Trophoblast cell (in vitro differentiated cells and primary cell): ENCODE data around the gene SFXN5.
"Not testable (repeated sequence)": the region's sequence is repeated elsewhere in the genome, so short reads cannot be mapped to it uniquely, and the experiment has no call there.

Experiments
- DNase-seq, 2 donors: peaks; one replicate each; pipeline ENCODE4 v3.0.0-alpha.2; 2016
- H2AFZ ChIP-seq: 2 replicates; pipeline ENCODE4 v1.6.1; 2013; ENCODE audit warnings: low read length, moderate library complexity, mild to moderate bottlenecking; ENCODE audit not compliant: insufficient read depth, poor library complexity
- H2AK5ac ChIP-seq: 2 replicates; pipeline ENCODE4 v1.6.1; 2013; ENCODE audit warnings: mild to moderate bottlenecking, low read length
- H2BK120ac ChIP-seq: 2 replicates; pipeline ENCODE4 v1.6.1; 2013; ENCODE audit warnings: low read length, mild to moderate bottlenecking, moderate library complexity; ENCODE audit not compliant: insufficient read depth, poor library complexity
- H2BK12ac ChIP-seq: 2 replicates; pipeline ENCODE4 v1.6.1; 2013; ENCODE audit warnings: mild to moderate bottlenecking, low read length, moderate library complexity
- H2BK5ac ChIP-seq: 2 replicates; pipeline ENCODE4 v1.6.1; 2013; ENCODE audit warnings: low read length, low read depth, moderate library complexity, mild to moderate bottlenecking; ENCODE audit not compliant: poor library complexity
- H3K14ac ChIP-seq: 2 replicates; pipeline ENCODE4 v1.6.1; 2013; ENCODE audit warnings: mild to moderate bottlenecking, low read length
- H3K18ac ChIP-seq: 2 replicates; pipeline ENCODE4 v1.6.1; 2013; ENCODE audit warnings: mild to moderate bottlenecking, low read length
- H3K23ac ChIP-seq: 2 replicates; pipeline ENCODE4 v1.6.1; 2013; ENCODE audit warnings: low read length
- H3K27ac ChIP-seq: 2 replicates; pipeline ENCODE4 v1.5.1; 2013; ENCODE audit warnings: low read depth, mild to moderate bottlenecking, inconsistent platforms, low read length, moderate library complexity
- H3K27me3 ChIP-seq: 2 replicates; pipeline ENCODE4 v1.6.1; 2013; ENCODE audit warnings: inconsistent platforms, mild to moderate bottlenecking, low read length, moderate library complexity; ENCODE audit not compliant: insufficient read depth
- H3K36me3 ChIP-seq, 2 experiments: 1 replicate in 1 of 2; 2 replicates in 1 of 2; pipeline ENCODE4 v1.6.1; 2013; ENCODE audit warnings: low read length in 2 of 2, mild to moderate bottlenecking in 2 of 2, moderate library complexity in 1 of 2; ENCODE audit not compliant: insufficient read depth in 2 of 2, control insufficient read depth in 1 of 2
- H3K4ac ChIP-seq: 2 replicates; pipeline ENCODE4 v1.6.1; 2013; ENCODE audit warnings: low read depth, mild to moderate bottlenecking, low read length, moderate library complexity
- H3K4me1 ChIP-seq, 2 experiments: 1 replicate in 1 of 2; 2 replicates in 1 of 2; pipeline ENCODE4 v1.6.1; 2013; ENCODE audit warnings: low read length in 2 of 2, mild to moderate bottlenecking in 2 of 2, moderate library complexity in 1 of 2; ENCODE audit not compliant: insufficient read depth in 2 of 2, control insufficient read depth in 1 of 2
- H3K4me2 ChIP-seq: 2 replicates; pipeline ENCODE4 v1.6.1; 2013; ENCODE audit warnings: inconsistent platforms, mild to moderate bottlenecking, low read length, moderate library complexity
- H3K4me3 ChIP-seq: 2 replicates; pipeline ENCODE4 v1.5.1; 2013; ENCODE audit warnings: mild to moderate bottlenecking, low read depth, low read length, inconsistent platforms
- H3K79me1 ChIP-seq: one replicate; pipeline ENCODE4 v1.6.1; 2013; ENCODE audit warnings: low read length
- H3K79me2 ChIP-seq: 2 replicates; pipeline ENCODE4 v1.6.1; 2013; ENCODE audit warnings: low read length, mild to moderate bottlenecking; ENCODE audit not compliant: control insufficient read depth, insufficient read depth, poor library complexity
- H3K9ac ChIP-seq: 2 replicates; pipeline ENCODE4 v1.6.1; 2013; ENCODE audit warnings: mild to moderate bottlenecking, low read length
- H3K9me3 ChIP-seq: 2 replicates; pipeline ENCODE4 v1.6.1; 2013; ENCODE audit warnings: low read depth, mild to moderate bottlenecking, control low read depth, inconsistent platforms, low read length; ENCODE audit not compliant: insufficient read depth
- H4K12ac ChIP-seq: 2 replicates; pipeline ENCODE4 v1.6.1; 2013; ENCODE audit warnings: low read depth, mild to moderate bottlenecking, low read length, moderate library complexity
- H4K8ac ChIP-seq: 2 replicates; pipeline ENCODE4 v1.6.1; 2013; ENCODE audit warnings: low read depth, mild to moderate bottlenecking, low read length, moderate library complexity
- H4K91ac ChIP-seq: one replicate; pipeline ENCODE4 v1.6.1; 2013; ENCODE audit warnings: low read depth, mild to moderate bottlenecking, low read length, moderate library complexity
- WGBS: extraction: QIAGEN DNeasy Blood & Tissue Kit; methylation state at CpG from one replicate; pipeline ENCODE4 v1.1.7; 2013; ENCODE audit warnings: missing lambda C conversion rate; ENCODE audit not compliant: insufficient read length, insufficient coverage; ENCODE audit errors: extremely low coverage; 5-methylcytosine and 5-hydroxymethylcytosine counted together

The SFXN5 gene

GRCh38 chr2:73095910-73096309 lies 24.4 kb upstream of the SFXN5 start:
- Histone ChIP-seq H3K4me3 (no peak overlapping the region), H3K4ac (no peak overlapping the region), H4K12ac (no peak overlapping the region), H3K9me3 (no peaks in the 10 kb centered on the region), H2BK5ac (no peak overlapping the region), H3K79me1 (peaks cover 7% of the 10 kb centered on the region), H3K4me2 (no peak overlapping the region), H3K18ac (no peak overlapping the region), H2AFZ (no peak overlapping the region), H3K4me1 (peaks cover 17% of the 10 kb centered on the region in 2 experiments), H3K27ac (no peak overlapping the region), H3K27me3 (no peaks in the 10 kb centered on the region), H4K8ac (no peak overlapping the region), H3K79me2 (peaks cover 2% of the 10 kb centered on the region), H3K36me3 (no peaks in the 10 kb centered on the region), H2BK12ac (no peak overlapping the region), H3K23ac (no peak overlapping the region), H2BK120ac (no peak overlapping the region), H4K91ac (no peak overlapping the region), H3K14ac (no peak overlapping the region), H3K9ac (no peak overlapping the region), H2AK5ac (no peak overlapping the region)
- no peak for DNase-seq
- WGBS, result no CpG with 5 or more reads among the region's 3 CpGs

GRCh38 chr2:73093601-73094218 lies 22.2 kb upstream of the SFXN5 start:
- not testable (repeated sequence) for H3K79me2 ChIP-seq, H2BK12ac ChIP-seq, H3K18ac ChIP-seq, H3K36me3 ChIP-seq, H2AFZ ChIP-seq, H3K14ac ChIP-seq, H3K9ac ChIP-seq, H3K4ac ChIP-seq, H2AK5ac ChIP-seq, H4K91ac ChIP-seq, H2BK5ac ChIP-seq, H3K9me3 ChIP-seq, H4K12ac ChIP-seq, H3K4me2 ChIP-seq, H3K23ac ChIP-seq, H2BK120ac ChIP-seq, H3K27ac ChIP-seq, H3K4me3 ChIP-seq, DNase-seq, H4K8ac ChIP-seq, H3K27me3 ChIP-seq
- H3K4me1 ChIP-seq, result peaks cover 28 to 36% of the 10 kb centered on the region in 2 experiments
- no CpG with 5 or more reads among the region's 17 CpGs for WGBS
- peaks cover 16% of the 10 kb centered on the region for H3K79me1 ChIP-seq

- H3K9me3 ChIP-seq, result no peaks in the 10 kb centered on the region
- peak overlapping the region; percentile 15 for H2AK5ac ChIP-seq
- peaks cover 37 to 47% of the 10 kb centered on the region in 2 experiments for H3K4me1 ChIP-seq
- H3K14ac ChIP-seq, result no peak overlapping the region
- H2BK12ac ChIP-seq, result no peak overlapping the region
- no peak overlapping the region for H3K4ac ChIP-seq
- peaks cover 17% of the 10 kb centered on the region for H3K79me1 ChIP-seq
- H3K27ac ChIP-seq, result no peak overlapping the region
- no peak overlapping the region for H2AFZ ChIP-seq
- H4K8ac ChIP-seq, result no peak overlapping the region
- peak overlapping the region; percentile 24 for H3K18ac ChIP-seq
- peaks cover 7% of the 10 kb centered on the region for H3K79me2 ChIP-seq
- no CpG with 5 or more reads among the region's 7 CpGs for WGBS
- no peak overlapping the region for H3K4me2 ChIP-seq
- H3K27me3 ChIP-seq, result no peaks in the 10 kb centered on the region
- no peak overlapping the region for H2BK5ac ChIP-seq
- H3K36me3 ChIP-seq, result peaks cover 13 to 14% of the 10 kb centered on the region in 2 experiments
- no peak overlapping the region for H4K91ac ChIP-seq
- H4K12ac ChIP-seq, result no peak overlapping the region
- H2BK120ac ChIP-seq, result peak overlapping the region; percentile 9
- H3K4me3 ChIP-seq, result no peak overlapping the region
- H3K9ac ChIP-seq, result no peak overlapping the region
- no peak overlapping the region for H3K23ac ChIP-seq
- DNase-seq, result no peak
Measured at GRCh38 chr2:73092146-73092783, 20.8 kb upstream of the SFXN5 start.

- Histone ChIP-seq H3K27ac (no peak overlapping the region), H3K4ac (no peak overlapping the region), H3K79me2 (peaks cover 7% of the 10 kb centered on the region), H2BK12ac (no peak overlapping the region), H3K4me2 (no peak overlapping the region), H4K12ac (no peak overlapping the region), H3K9ac (no peak overlapping the region), H3K14ac (no peak overlapping the region), H2BK120ac (peak overlapping the region; percentile 9), H2BK5ac (no peak overlapping the region), H3K36me3 (peaks cover 13 to 14% of the 10 kb centered on the region in 2 experiments), H2AK5ac (peak overlapping the region; percentile 15), H3K4me3 (no peak overlapping the region), H4K91ac (no peak overlapping the region), H3K23ac (no peak overlapping the region), H4K8ac (no peak overlapping the region), H3K4me1 (peaks cover 37 to 47% of the 10 kb centered on the region in 2 experiments), H2AFZ (no peak overlapping the region), H3K9me3 (no peaks in the 10 kb centered on the region), H3K18ac (peak overlapping the region; percentile 24), H3K79me1 (peaks cover 17% of the 10 kb centered on the region), H3K27me3 (no peaks in the 10 kb centered on the region)
- no peak for DNase-seq
- no CpG with 5 or more reads among the region's 11 CpGs for WGBS
Measured at GRCh38 chr2:73091696-73092095, 20.2 kb upstream of the SFXN5 start.
